ENCODE measurements around the gene POLR3GL. TPM values are rescaled to one million over a fixed set of nuclear protein-coding genes. Genes with fewer than 3 reads are reported as not detected.
"Not testable (repeated sequence)": the region's sequence is repeated elsewhere in the genome, so short reads cannot be mapped to it uniquely, and the experiment has no call there.

The POLR3GL gene
- total RNA-seq, 1 experiment from 2014 or later: 36.2 TPM

DNA sequence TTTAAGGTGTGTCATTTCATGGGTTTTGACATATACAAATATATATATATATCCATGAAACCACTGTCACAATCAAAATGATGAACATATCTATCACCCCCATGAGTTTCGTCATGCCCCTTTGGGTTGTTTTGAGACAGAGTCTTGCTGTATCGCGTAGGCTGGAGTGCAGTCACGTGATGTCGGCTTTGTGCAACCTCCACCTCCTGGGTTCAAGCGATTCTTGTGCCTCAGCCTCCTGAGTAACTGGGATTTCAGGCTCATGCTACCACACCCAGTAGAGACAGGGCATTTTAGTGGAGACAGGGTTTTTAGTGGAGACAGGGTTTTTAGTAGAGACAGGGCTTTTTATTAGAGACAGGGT, 49.1 kb downstream of the POLR3GL start:
- no peak for DNase-seq (ENCODE audit: extremely low read depth, low read depth)

- no peak for DNase-seq (ENCODE audit: extremely low read depth, low read depth)
Observed at GRCh38 chr1:146016891-146017290, 52.4 kb downstream of the POLR3GL start.

DNA sequence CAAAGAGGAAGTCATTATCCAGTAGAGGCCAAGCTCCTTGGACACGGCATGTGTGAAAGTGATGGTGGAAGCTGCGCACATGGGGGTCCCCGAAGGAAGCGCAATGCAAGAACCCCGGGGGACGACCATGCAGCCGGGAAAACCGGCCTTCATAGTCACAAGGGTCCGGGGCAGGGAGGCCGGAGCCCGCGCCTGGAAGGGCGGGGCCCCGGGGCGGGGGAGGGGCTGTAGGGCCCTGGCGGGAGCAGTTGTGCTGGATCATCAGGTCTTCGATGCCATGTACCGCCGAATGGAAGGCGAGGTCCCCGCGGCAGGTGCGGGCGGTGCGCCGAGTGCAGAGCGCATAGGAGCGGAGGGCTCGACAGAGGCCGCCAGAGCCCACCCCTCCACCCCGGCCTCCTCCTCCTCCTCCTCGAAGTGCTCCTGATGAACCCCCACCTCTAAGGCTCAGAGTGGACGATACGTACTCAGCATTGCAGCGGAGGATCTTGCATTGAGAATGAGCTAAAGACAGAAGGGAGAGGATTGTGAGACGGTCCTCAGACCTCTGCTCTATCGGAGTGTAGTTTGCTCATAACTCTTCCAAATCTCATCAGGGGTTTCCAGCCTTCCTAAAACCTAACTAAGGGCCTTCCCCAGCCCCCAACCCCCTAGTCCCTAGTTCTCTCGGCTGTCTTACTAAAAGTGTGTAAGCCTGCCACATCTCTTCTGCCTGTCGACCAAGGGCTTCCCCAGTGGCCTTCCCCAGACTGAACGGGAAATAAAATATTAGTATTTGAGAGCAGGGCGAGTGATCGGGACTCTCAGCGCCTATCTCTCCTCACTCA, 55.0 kb downstream of the POLR3GL start:
- no peak for DNase-seq (ENCODE audit: extremely low read depth, low read depth)

- no peak for DNase-seq (ENCODE audit: extremely low read depth, low read depth)
Observed at GRCh38 chr1:146020058-146021049, 55.9 kb downstream of the POLR3GL start.

DNA sequence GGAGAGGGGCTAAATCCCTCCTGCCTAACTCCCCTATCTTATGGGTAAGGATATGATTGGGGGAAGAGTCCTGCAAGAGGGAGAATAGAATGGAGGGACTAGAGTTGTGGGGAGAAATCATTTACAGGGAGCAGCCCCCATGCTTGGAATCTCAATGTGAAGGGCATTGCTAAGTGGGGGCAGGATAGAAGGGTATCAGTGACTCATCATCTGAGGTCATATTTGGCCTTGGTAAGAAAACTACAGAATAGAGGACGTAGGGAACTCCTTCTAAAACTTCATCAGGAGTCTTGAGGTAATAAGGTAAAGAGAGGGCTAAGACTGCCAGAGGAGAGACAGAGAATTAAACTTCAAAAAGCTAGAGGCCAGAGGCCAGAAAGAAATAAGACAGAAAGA, 56.6 kb downstream of the POLR3GL start:
- DNase-seq (ENCODE audit: extremely low read depth, low read depth): no peak

DNA sequence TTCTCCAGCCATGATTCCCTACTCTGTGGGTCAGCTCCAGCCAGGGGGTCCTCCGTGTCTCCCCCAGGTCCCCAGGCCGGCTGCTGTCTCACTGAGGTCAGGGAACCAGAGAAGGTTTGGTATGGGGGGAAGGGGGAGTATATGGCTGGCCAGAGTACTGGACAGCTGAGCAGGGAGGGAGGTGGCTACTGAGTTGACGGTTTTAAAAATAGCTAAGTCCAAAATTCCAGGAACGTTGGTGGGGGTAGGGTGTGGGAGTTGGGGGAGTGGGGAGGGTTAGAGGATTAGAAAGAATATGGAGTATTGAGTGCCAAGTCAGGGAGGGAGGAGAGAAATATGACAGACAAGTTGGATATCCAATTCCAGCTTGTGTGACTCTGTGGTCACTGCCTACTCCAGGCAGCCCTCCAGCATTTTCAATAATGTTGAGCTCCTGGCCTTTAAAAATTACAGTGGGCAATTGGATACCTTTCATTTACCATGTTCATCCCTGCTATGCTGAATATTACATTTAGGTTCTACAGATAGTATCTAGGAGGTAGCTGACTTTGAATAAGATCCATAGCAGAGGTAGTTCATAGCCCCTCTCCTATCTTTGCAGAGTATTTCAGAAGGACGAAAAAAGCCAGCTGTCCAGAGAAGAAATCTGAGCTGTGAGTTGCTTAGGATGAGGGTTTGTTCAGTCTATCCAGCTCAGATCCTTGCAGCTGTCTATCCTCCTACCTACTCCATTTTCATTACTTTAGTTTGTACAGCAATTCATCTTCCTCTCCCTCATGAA, 57.3 kb downstream of the POLR3GL start, which contains the start of gene HJV:
TSS of gene HJV (minus strand) at position 114 of the 781 bp plus-strand sequence. CDS start 1,504 bp downstream, outside the sequence.
- no peak for DNase-seq (ENCODE audit: extremely low read depth, low read depth)

DNA sequence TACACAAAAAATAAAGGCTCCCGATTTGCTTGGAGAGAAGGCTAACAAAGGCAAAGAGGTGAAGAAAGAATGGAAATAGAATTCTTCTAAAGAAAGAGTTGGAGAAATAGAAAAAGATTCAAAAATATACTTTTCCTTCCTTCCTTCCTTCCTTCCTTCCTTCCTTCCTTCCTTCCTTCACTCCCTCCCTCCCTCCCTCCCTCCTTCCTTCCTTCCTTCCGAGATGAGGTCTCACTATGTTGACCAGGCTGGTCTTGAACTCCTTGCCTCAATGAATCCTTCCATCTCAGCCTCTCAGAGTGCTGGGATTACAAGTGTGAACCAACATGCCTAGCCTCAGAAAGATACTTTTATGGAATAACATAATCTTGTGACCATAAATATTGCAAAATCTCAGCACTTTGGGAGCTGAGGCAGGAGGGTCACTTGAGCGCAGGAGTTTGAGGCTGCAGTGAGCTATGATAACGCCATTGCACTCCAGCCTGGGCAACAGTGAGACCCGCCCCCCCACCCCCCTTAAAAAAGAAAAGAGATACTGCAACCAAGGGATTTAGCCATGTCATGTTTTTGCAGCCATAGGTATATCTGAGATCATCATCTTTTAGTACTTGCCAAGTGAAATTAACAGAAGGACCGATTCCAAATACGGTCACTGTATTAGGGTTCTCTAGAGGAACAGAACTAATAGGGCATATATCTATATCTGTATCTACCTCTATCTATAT, 58.1 kb downstream of the POLR3GL start:
- no peak for DNase-seq (ENCODE audit: extremely low read depth, low read depth)

DNA sequence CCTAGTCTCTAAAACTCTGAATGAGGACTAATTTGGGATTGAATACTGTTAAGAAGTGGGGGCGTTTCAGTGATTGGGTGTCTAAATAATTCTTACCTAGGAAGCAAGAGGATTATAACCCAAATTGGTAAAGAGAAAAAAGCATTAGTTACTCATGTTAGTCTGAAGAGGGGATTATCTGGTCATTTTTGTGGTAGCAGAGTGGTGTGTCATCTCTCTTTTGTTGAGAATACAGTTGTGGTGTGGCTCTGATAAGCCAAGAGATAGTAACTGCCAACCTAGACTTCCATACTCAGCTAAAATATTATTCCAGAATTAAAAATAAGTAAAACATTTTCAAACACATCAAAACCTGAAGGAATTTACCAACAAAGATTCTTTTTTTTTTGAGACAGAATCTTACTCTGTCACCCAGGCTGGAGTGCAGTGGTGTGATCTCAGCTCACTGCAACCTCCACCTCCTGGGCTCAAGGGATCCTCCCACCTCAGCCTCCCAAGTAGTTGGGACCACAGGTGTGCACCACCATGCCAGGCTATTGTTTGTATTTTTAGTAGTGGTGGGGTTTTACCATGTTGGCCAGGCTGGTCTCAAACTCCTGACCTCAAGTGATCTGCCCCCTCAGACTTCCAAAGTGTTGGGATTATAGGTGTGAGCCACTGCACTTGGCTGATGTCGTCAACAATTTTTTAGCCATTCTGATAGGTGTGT, 61.5 kb downstream of the POLR3GL start:
- not testable (repeated sequence) for DNase-seq (ENCODE audit: extremely low read depth, low read depth)

- not testable (repeated sequence) for DNase-seq (ENCODE audit: extremely low read depth, low read depth)
Observed at GRCh38 chr1:146026650-146027049, 62.2 kb downstream of the POLR3GL start.

Other genes starting within 250 kb of the POLR3GL start
- not detected in 2 replicates for gene CD160, start 245.2 kb upstream of the POLR3GL start, total RNA-seq (2014; rRNA removed; shearing (Covaris generic))
- gene RNF115, start 140.6 kb upstream of the POLR3GL start, total RNA-seq (2014; rRNA removed; shearing (Covaris generic)): 11.3 and 13.5 TPM in 2 replicates
- 44.1 and 45.7 TPM in 2 replicates for gene POLR3C, start 140.5 kb upstream of the POLR3GL start, total RNA-seq (2014; rRNA removed; shearing (Covaris generic))
- 9.3 and 10.7 TPM in 2 replicates for gene NUDT17, start 119.1 kb upstream of the POLR3GL start, total RNA-seq (2014; rRNA removed; shearing (Covaris generic))
- gene PIAS3, start 105.6 kb upstream of the POLR3GL start, total RNA-seq (2014; rRNA removed; shearing (Covaris generic)): 18.6 and 19.9 TPM in 2 replicates
- gene ANKRD35, start 78.8 kb upstream of the POLR3GL start, total RNA-seq (2014; rRNA removed; shearing (Covaris generic)): not detected in 2 replicates
- 0.42 and 0.72 TPM in 2 replicates for gene ITGA10, start 54.6 kb upstream of the POLR3GL start, total RNA-seq (2014; rRNA removed; shearing (Covaris generic))
- 26.5 and 29.2 TPM in 2 replicates for gene PEX11B, start 46.0 kb upstream of the POLR3GL start, total RNA-seq (2014; rRNA removed; shearing (Covaris generic))
- gene RBM8A, start 37.2 kb upstream of the POLR3GL start, total RNA-seq (2014; rRNA removed; shearing (Covaris generic)): 265 and 308 TPM in 2 replicates
- 48.1 and 51.0 TPM in 2 replicates for gene LIX1L, start 6.7 kb upstream of the POLR3GL start, total RNA-seq (2014; rRNA removed; shearing (Covaris generic))
- 1.2 and 1.6 TPM in 2 replicates for gene ANKRD34A, start 115 bp upstream of the POLR3GL start, total RNA-seq (2014; rRNA removed; shearing (Covaris generic))
- gene TXNIP, start 31.9 kb downstream of the POLR3GL start, total RNA-seq (2014; rRNA removed; shearing (Covaris generic)): 611 and 616 TPM in 2 replicates
- not detected in 2 replicates for gene HJV, start 57.0 kb downstream of the POLR3GL start, total RNA-seq (2014; rRNA removed; shearing (Covaris generic))
- gene NBPF10, start 180.1 kb downstream of the POLR3GL start, total RNA-seq (2014; rRNA removed; shearing (Covaris generic)): 0.72 and 0.77 TPM in 2 replicates